CD4-positive, alpha-beta memory T cell (primary cell): ENCODE data around the gene SGCA. TPM values are rescaled to one million over a fixed set of nuclear protein-coding genes. Genes with fewer than 3 reads are reported as not detected.
A peak's percentile ranks its signal among the peaks of the same experiment; 100 is the strongest.

ENCODE experiments used
- CTCF ChIA-PET: fragments of 350-600 bp; sonication (Branson Sonifier 250); formaldehyde crosslinking; loops from one replicate; lab custom pipeline; 2021; ENCODE audit warnings: inconsistent platforms; ENCODE audit not compliant: partially characterized antibody; lab: Charles Lee
- POLR2A ChIA-PET: fragments of 350-600 bp; sonication (Branson Sonifier 250); formaldehyde crosslinking; loops from one replicate; lab custom pipeline; 2021; ENCODE audit not compliant: partially characterized antibody; lab: Charles Lee
- DNase-seq, 5 donors: peaks; one replicate each; pipeline versions ENCODE4 v3.0.0 to v3.0.0-alpha.2; 2020 to 2022; ENCODE audit warnings: mixed read lengths in 1 of 5
- H3K27ac ChIP-seq: one replicate; pipeline ENCODE4 v1.7.0; 2013; ENCODE audit warnings: low read depth, low read length
- H3K27me3 ChIP-seq: 2 replicates; pipeline ENCODE4 v1.7.0; 2013; ENCODE audit warnings: mild to moderate bottlenecking, low read length, moderate library complexity; ENCODE audit not compliant: insufficient read depth
- H3K36me3 ChIP-seq: 2 replicates; pipeline ENCODE4 v1.7.0; 2013; ENCODE audit warnings: mild to moderate bottlenecking, low read length, moderate library complexity; ENCODE audit not compliant: insufficient read depth
- H3K4me1 ChIP-seq: 2 replicates; pipeline ENCODE4 v1.7.0; 2013; ENCODE audit warnings: mild to moderate bottlenecking, low read length, moderate library complexity; ENCODE audit not compliant: insufficient read depth
- H3K4me3 ChIP-seq, 2 donors: one replicate each; pipeline ENCODE4 v1.7.0; 2013; ENCODE audit warnings: low read length in 2 of 2, mild to moderate bottlenecking in 1 of 2
- H3K9me3 ChIP-seq, 2 donors: one replicate each; pipeline ENCODE4 v1.7.0; 2013; ENCODE audit warnings: low read length in 2 of 2, control low read depth in 1 of 2; ENCODE audit not compliant: control insufficient read depth in 1 of 2
- H3K27ac Mint-ChIP-seq, 7 donors: one replicate each; pipeline ENCODE4 v1.8.0; 2020 to 2021; ENCODE audit warnings: mixed read lengths in 7 of 7, mild to moderate bottlenecking in 6 of 7, inconsistent platforms in 3 of 7, moderate library complexity in 3 of 7
- H3K27me3 Mint-ChIP-seq, 2 donors: one replicate each; pipeline ENCODE4 v1.8.0; 2020 to 2021; ENCODE audit warnings: mixed read lengths in 2 of 2
- H3K36me3 Mint-ChIP-seq, 2 donors: one replicate each; pipeline ENCODE4 v1.8.0; 2020 to 2021; ENCODE audit warnings: mixed read lengths in 2 of 2, inconsistent platforms in 1 of 2, mild to moderate bottlenecking in 1 of 2
- H3K4me1 Mint-ChIP-seq, 4 donors: one replicate each; pipeline ENCODE4 v1.8.0; 2020 to 2021; ENCODE audit warnings: mixed read lengths in 4 of 4, mild to moderate bottlenecking in 1 of 4
- H3K4me3 Mint-ChIP-seq, 8 donors: one replicate each; pipeline ENCODE4 v1.8.0; 2020 to 2021; ENCODE audit warnings: mixed read lengths in 8 of 8, mild to moderate bottlenecking in 7 of 8, moderate library complexity in 6 of 8, inconsistent platforms in 3 of 8
- H3K9me3 Mint-ChIP-seq, 8 donors: one replicate each; pipeline ENCODE4 v1.8.0; 2020 to 2021; ENCODE audit warnings: mixed read lengths in 8 of 8, mild to moderate bottlenecking in 5 of 8, inconsistent platforms in 3 of 8, moderate library complexity in 1 of 8
- intact Hi-C: fragments of 100-400 bp; cut with micrococcal nuclease; formaldehyde crosslinking; loops from one replicate; pipeline ENCODE4 v1.15.1; 2023
- polyA plus RNA-seq, 2 donors: library from polyadenylated mRNA; unstranded; fragments of 300-500 nt; fragmentation: Illumina TruSeq; gene quantifications; one replicate each; pipeline ENCODE4 v1.2.3, GENCODE V29; 2021
- total RNA-seq, 2 experiments: library from RNA; stranded (reverse); gene quantifications; one replicate each; pipeline ENCODE4 v1.2.3, GENCODE V29; 2021

SGCA gene
- total and polyA plus RNA-seq, 4 experiments from 2014 or later, result not detected

DNA sequence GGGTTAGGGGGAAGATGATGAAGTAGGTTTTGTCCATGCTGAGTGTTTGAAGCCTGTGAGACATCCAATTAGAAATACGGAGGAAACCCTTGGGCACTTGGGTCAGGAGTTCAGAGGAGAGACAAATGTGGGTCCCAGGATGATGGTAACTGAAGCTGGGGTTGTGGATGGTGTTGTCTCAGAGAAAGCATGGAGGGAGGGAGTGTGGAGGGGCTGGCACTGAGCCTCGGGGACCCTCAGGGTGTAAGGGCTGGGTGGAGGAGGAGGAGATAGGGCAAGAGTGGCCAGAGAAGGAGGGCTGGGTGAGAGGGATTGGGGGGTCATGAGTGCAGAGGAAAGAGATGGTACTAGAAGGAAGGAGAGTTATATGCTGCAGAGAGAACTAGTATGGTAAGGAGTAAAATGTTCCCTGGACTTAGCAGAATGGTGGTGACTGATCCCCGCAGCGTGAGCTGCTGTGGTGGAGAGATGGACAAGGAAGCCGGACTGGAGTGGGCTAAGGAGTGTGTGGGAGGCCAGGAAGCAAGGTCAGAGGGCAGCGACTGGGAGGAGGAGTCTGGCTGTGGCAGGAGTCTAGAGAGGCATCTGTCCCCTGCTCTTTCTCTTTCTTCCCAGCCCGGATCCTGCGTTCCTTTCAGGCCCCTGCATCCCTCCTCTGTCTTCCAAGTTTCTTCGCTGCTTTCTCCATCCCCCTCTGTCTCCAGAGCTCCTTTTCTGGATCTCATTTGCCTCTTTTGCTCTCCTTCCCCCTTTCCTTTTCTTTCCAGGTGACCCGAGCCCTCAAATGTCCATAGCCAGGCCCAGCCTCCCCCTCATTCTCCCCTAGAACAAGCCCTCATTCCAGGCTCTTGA lies 39.5 kb downstream of the SGCA start:
- H3K27ac Mint-ChIP-seq, result peak overlapping the region in 2 of 7 donors; percentile 5 to 12
- intact Hi-C loops, result no loop called here
- no peak overlapping the region for H3K4me3 Mint-ChIP-seq
- DNase-seq, result no peak
- Histone ChIP-seq H3K27me3 (peaks cover 21% of the 10 kb centered on the region), H3K27ac (no peak overlapping the region), H3K36me3 (no peaks in the 10 kb centered on the region), H3K4me1 (peaks cover 9% of the 10 kb centered on the region), H3K9me3 (no peaks in the 10 kb centered on the region), H3K4me3 (no peak overlapping the region)
- H3K4me1 Mint-ChIP-seq, result peaks cover 4 to 11% (median 10%) of the 10 kb centered on the region in 4 donors
- H3K36me3 Mint-ChIP-seq, result no peaks in the 10 kb centered on the region
- peaks cover 53 to 71% of the 10 kb centered on the region in 2 donors for H3K27me3 Mint-ChIP-seq
- ChIA-PET CTCF (interaction anchor here (5.6 kb wide), 1 partner anchor 67 kb away, joined by 90 read pairs; the partner anchor contains the start of gene TMEM92), POLR2A (interaction anchor here (0.7 kb wide), 1 partner anchor 13 kb away, joined by 3 read pairs; no protein-coding TSS in a partner anchor)
- peaks cover 0 to 1% (median 0%) of the 10 kb centered on the region in 8 donors for H3K9me3 Mint-ChIP-seq

- peaks cover 0 to 1% (median 0%) of the 10 kb centered on the region in 8 donors for H3K9me3 Mint-ChIP-seq
- H3K4me1 Mint-ChIP-seq, result peaks cover 1 to 5% (median 4%) of the 10 kb centered on the region in 4 donors
- Histone ChIP-seq H3K27ac (no peak overlapping the region), H3K9me3 (no peaks in the 10 kb centered on the region), H3K4me3 (no peak overlapping the region), H3K36me3 (no peaks in the 10 kb centered on the region), H3K4me1 (peaks cover 3% of the 10 kb centered on the region), H3K27me3 (peaks cover 18% of the 10 kb centered on the region)
- ChIA-PET CTCF (no interaction called here), POLR2A (interaction anchor here (0.7 kb wide), 1 partner anchor 12 kb away, joined by 3 read pairs; no protein-coding TSS in a partner anchor)
- no peaks in the 10 kb centered on the region for H3K36me3 Mint-ChIP-seq
- no peak for DNase-seq
- H3K27ac Mint-ChIP-seq, result no peak overlapping the region
- intact Hi-C loops, result no loop called here
- peaks cover 48 to 65% of the 10 kb centered on the region in 2 donors for H3K27me3 Mint-ChIP-seq
- no peak overlapping the region for H3K4me3 Mint-ChIP-seq
Measured at GRCh38 chr17:50205963-50206505, 40.2 kb downstream of the SGCA start.

- H3K4me1 Mint-ChIP-seq, result peaks cover 0 to 1% (median under 1%) of the 10 kb centered on the region in 4 donors
- Histone ChIP-seq H3K27me3 (peaks cover 11% of the 10 kb centered on the region), H3K36me3 (no peaks in the 10 kb centered on the region), H3K9me3 (no peaks in the 10 kb centered on the region), H3K4me1 (no peaks in the 10 kb centered on the region), H3K4me3 (no peak overlapping the region), H3K27ac (no peak overlapping the region)
- intact Hi-C loops, result no loop called here
- DNase-seq, result no peak
- H3K4me3 Mint-ChIP-seq, result no peak overlapping the region
- peaks cover 44 to 67% of the 10 kb centered on the region in 2 donors for H3K27me3 Mint-ChIP-seq
- peaks cover 0 to 1% (median 0%) of the 10 kb centered on the region in 8 donors for H3K9me3 Mint-ChIP-seq
- H3K27ac Mint-ChIP-seq, result peak overlapping the region in 1 of 7 donors; percentile 57
- POLR2A ChIA-PET, result no interaction called here
- CTCF ChIA-PET, result interaction anchor here (0.6 kb wide), 1 partner anchor 951 kb away, joined by 3 read pairs; no protein-coding TSS in a partner anchor
- H3K36me3 Mint-ChIP-seq, result no peaks in the 10 kb centered on the region
Measured at GRCh38 chr17:50206604-50207293, 40.9 kb downstream of the SGCA start.

GRCh38 chr17:50207315-50207714 lies 41.5 kb downstream of the SGCA start:
- peak overlapping the region in 1 of 8 donors; percentile 41 for H3K4me3 Mint-ChIP-seq
- intact Hi-C loops, result no loop called here
- peaks cover 6% of the 10 kb centered on the region for H3K27me3 ChIP-seq
- peaks cover 0 to 1% (median 1%) of the 10 kb centered on the region in 4 donors for H3K4me1 Mint-ChIP-seq
- H3K4me3 ChIP-seq, result no peak overlapping the region
- H3K27ac Mint-ChIP-seq, result peak overlapping the region in 2 of 7 donors; percentile 57 to 79
- peaks cover 41 to 66% of the 10 kb centered on the region in 2 donors for H3K27me3 Mint-ChIP-seq
- H3K27ac ChIP-seq, result no peak overlapping the region
- H3K36me3 ChIP-seq, result no peaks in the 10 kb centered on the region
- H3K9me3 Mint-ChIP-seq, result peaks cover 0 to 1% (median 0%) of the 10 kb centered on the region in 8 donors
- no peaks in the 10 kb centered on the region for H3K36me3 Mint-ChIP-seq
- DNase-seq, result no peak
- CTCF ChIA-PET, result interaction anchor here (0.6 kb wide), 1 partner anchor 951 kb away, joined by 3 read pairs; no protein-coding TSS in a partner anchor
- POLR2A ChIA-PET, result no interaction called here
- H3K4me1 ChIP-seq, result no peaks in the 10 kb centered on the region
- H3K9me3 ChIP-seq, result no peaks in the 10 kb centered on the region

DNA sequence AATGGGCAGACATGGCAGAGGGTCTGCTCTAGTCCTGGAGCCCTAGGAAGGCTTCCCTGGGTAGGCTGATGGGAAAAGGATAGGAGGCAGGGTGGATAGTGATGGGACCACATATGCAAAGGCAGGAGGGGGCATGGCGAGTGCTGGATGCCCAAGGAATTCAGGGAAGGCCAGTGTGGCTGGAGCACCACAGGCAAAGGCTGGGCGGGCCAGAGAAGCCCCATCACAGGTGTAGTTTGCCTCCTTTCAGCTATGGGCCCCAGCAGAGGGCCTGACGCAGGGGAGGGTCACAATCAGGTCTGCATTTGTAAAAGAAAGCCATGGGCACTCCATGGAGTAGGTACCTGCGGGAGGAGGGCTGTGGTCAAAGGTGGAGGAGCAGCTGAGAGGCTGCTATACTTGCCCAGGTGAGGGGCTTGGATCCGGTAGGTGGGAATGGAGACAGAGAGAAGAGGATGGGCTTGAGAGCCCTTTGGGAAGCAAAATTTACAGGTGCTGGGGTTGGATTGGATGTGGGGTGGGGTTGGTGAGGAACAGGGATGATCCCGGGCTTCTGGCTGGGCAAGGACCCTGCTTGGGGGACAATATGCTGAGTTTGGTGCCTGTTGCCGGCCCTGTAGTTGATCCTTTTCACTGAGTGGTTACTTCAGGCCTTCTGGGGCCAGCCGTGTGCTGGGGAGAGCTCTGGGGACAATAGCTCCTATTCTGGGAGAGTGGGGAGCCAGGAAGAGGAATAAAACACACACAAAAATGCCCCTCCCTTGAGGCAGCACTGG lies 42.2 kb downstream of the SGCA start:
- peak overlapping the region in 2 of 7 donors; percentile 56 to 79 for H3K27ac Mint-ChIP-seq
- Histone ChIP-seq H3K36me3 (no peaks in the 10 kb centered on the region), H3K27ac (no peak overlapping the region), H3K27me3 (peaks cover 4% of the 10 kb centered on the region), H3K9me3 (no peaks in the 10 kb centered on the region), H3K4me3 (no peak overlapping the region), H3K4me1 (peaks cover 4% of the 10 kb centered on the region)
- H3K4me1 Mint-ChIP-seq, result peaks cover 0 to 8% (median 3%) of the 10 kb centered on the region in 4 donors
- H3K9me3 Mint-ChIP-seq, result peaks cover 0 to 1% (median 0%) of the 10 kb centered on the region in 8 donors
- H3K4me3 Mint-ChIP-seq, result no peak overlapping the region
- intact Hi-C loops, result no loop called here
- POLR2A ChIA-PET, result no interaction called here
- peak in 1 of 5 donors; percentile 3 for DNase-seq
- no peaks in the 10 kb centered on the region for H3K36me3 Mint-ChIP-seq
- peaks cover 39 to 61% of the 10 kb centered on the region in 2 donors for H3K27me3 Mint-ChIP-seq
- CTCF ChIA-PET, result no interaction called here

- CTCF ChIA-PET, result interaction anchor here (1.6 kb wide), 1 partner anchor 8 kb away, joined by 13 read pairs; the partner anchor contains the start of gene COL1A1
- Histone ChIP-seq H3K4me3 (no peak overlapping the region), H3K9me3 (no peaks in the 10 kb centered on the region), H3K27me3 (peaks cover 4% of the 10 kb centered on the region), H3K36me3 (no peaks in the 10 kb centered on the region), H3K27ac (no peak overlapping the region), H3K4me1 (peaks cover 6% of the 10 kb centered on the region)
- peaks cover 39 to 59% of the 10 kb centered on the region in 2 donors for H3K27me3 Mint-ChIP-seq
- H3K36me3 Mint-ChIP-seq, result no peaks in the 10 kb centered on the region
- intact Hi-C loops, result no loop called here
- H3K4me1 Mint-ChIP-seq, result peaks cover 0 to 13% (median 5%) of the 10 kb centered on the region in 4 donors
- DNase-seq, result peak in 1 of 5 donors; percentile 7
- POLR2A ChIA-PET, result no interaction called here
- H3K4me3 Mint-ChIP-seq, result no peak overlapping the region
- H3K27ac Mint-ChIP-seq, result no peak overlapping the region
- H3K9me3 Mint-ChIP-seq, result peaks cover 0 to 1% (median 0%) of the 10 kb centered on the region in 8 donors
Measured at GRCh38 chr17:50208611-50209061, 42.8 kb downstream of the SGCA start.
